ENCODE measurements around the gene ZNF865. TPM values are rescaled to one million over a fixed set of nuclear protein-coding genes. Genes with fewer than 3 reads are reported as not detected.

The ZNF865 gene
- total and polyA plus RNA-seq, 2 donors (not counting 3 experiments of a cell fraction or from before 2014, with no cell fraction given), result 4.0 to 10.1 TPM

DNA sequence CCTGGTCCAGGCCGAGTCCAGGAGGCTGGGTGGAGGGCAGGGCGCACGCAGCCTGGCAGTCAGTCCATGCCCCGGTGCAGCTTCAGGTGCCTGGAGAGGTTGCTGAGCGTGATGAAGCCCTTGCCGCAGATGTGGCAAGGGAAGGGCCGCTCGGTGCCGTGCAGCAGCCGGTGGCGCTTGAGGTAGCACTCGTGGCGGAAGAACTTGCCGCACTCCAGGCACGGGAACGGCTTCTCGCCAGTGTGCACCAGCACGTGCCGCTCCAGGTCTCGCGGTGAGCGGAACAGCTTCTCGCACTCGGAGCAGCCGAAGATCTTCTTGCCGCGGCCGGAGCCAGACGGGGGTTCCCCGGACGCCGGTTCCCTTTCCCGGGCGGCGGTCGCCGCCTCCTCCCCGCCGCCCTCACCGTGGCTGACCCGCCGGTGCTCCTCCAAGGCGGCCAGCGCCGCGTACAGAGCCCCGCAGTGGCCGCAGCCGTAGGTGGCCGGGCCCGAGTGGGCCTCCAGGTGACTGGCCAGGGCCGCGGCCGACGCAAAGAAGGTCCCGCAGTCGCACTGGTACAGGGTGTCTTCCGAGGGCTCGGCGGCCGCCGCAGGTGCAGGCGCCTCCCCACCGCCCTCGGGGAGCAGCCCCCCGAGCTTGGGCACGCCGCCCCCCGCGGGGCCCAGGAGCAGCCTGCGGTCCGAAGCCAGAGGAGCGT is 12.9 kb upstream of the ZNF865 start:
- no peaks in the 10 kb centered on the region for H3K27me3 ChIP-seq (ENCODE audit: control insufficient read depth in 2 of 2, insufficient read depth in 2 of 2, low read length in 2 of 2)
- POLR2A ChIA-PET, result no interaction called here
- no peak overlapping the region for H2AFZ ChIP-seq (ENCODE audit: low read depth, low read length)
- FAIRE-seq, result no peak
- peaks cover 3 to 20% of the 10 kb centered on the region in 2 experiments for H3K36me3 ChIP-seq (ENCODE audit: control insufficient read depth in 2 of 2, extremely low read depth in 1 of 2, insufficient read depth in 2 of 2, low read length in 2 of 2)
- no peak overlapping the region for H3K27ac ChIP-seq (ENCODE audit: insufficient read depth, low read depth, low read length)
- TF ChIP-seq MAX (IDR thresholded peaks at IDR 0.05; ENCODE audit: insufficient read depth, insufficient read length), result no peak
- TF ChIP-seq FOS (IDR thresholded peaks at IDR 0.05; ENCODE audit: borderline replicate concordance, insufficient read depth, low read length), result no peak
- no peak for TF ChIP-seq EZH2 (IDR thresholded peaks at IDR 0.05; ENCODE audit: borderline replicate concordance, low read depth, low read length, severe bottlenecking)
- no peak for TF ChIP-seq POLR2AphosphoS5 (IDR thresholded peaks at IDR 0.05; ENCODE audit: insufficient read depth, low read depth, low read length)
- TF ChIP-seq POLR2A (IDR thresholded peaks at IDR 0.05; ENCODE audit: low read depth, low read length), result no peak
- no peak for TF ChIP-seq MYC (IDR thresholded peaks at IDR 0.05; ENCODE audit: low read depth, low read length)
- TF ChIP-seq CTCF (IDR thresholded peaks at IDR 0.05; ENCODE audit: extremely low read depth in 1 of 2, insufficient read depth in 1 of 2, low read depth in 1 of 2, low read length in 2 of 2), result no peak
- TF ChIP-seq JUN (IDR thresholded peaks at IDR 0.05; ENCODE audit: borderline replicate concordance, insufficient read depth, insufficient read length, low read depth), result no peak
- TF ChIP-seq GATA2 (IDR thresholded peaks at IDR 0.05; ENCODE audit: insufficient read depth, insufficient read length, low read depth, low read length), result no peak
- intact Hi-C loops (cut with micrococcal nuclease), result no loop called here
- no peaks in the 10 kb centered on the region for H3K9me1 ChIP-seq (replicated peaks; ENCODE audit: control insufficient read depth, extremely low read depth, insufficient read depth, low read length)
- H3K4me1 ChIP-seq (ENCODE audit: control insufficient read depth, extremely low read depth, insufficient read depth, low read length), result no peaks in the 10 kb centered on the region
- no peak for DNase-seq (ENCODE audit: low read depth, low spot score)
- dilution Hi-C loops (cut with MboI; ENCODE audit: extremely low pct_ligation_motif_present, low sequenced_read_pairs), result no loop called here
- no peak overlapping the region for H3K4me2 ChIP-seq (ENCODE audit: insufficient read depth, low read length)
- no peak overlapping the region for H3K4me3 ChIP-seq (replicated peaks in 1 of 3; ENCODE audit: insufficient read depth in 1 of 3, low read depth in 1 of 3, low read length in 3 of 3)
- BruUV-seq (replicated peaks), result no TSS peak
- no peaks in the 10 kb centered on the region for H3K79me2 ChIP-seq (ENCODE audit: control insufficient read depth, insufficient read depth, low read length)
- no peaks in the 10 kb centered on the region for H3K9me3 ChIP-seq (replicated peaks; ENCODE audit: control insufficient read depth, insufficient read depth, low read length)
- H4K20me1 ChIP-seq (replicated peaks; ENCODE audit: control insufficient read depth, extremely low read depth, insufficient read depth, low read length), result no peaks in the 10 kb centered on the region
- no peak overlapping the region for H3K9ac ChIP-seq (replicated peaks; ENCODE audit: extremely low read depth, insufficient read depth, low read length)
- CTCF ChIA-PET, result no interaction called here
